ENCODE results near the gene FILIP1L. TPM values are rescaled to one million over a fixed set of nuclear protein-coding genes. Genes with fewer than 3 reads are reported as not detected.
A peak's percentile ranks its signal among the peaks of the same experiment; 100 is the strongest.

The FILIP1L gene
- total RNA-seq, 1 experiment from 2014 or later = 0.07 TPM

GRCh38 chr3:99895703-99896441 lies 218.4 kb downstream of the FILIP1L start:
- no peaks in the 10 kb centered on the region for H3K9me3 ChIP-seq (ENCODE audit: control insufficient read depth, low read depth, low read length)
- Mint-ChIP-seq H3K27me3 (ENCODE audit: low read depth) (no peaks in the 10 kb centered on the region), H3K9me3 (no peaks in the 10 kb centered on the region), H3K27ac (peak overlapping the region; percentile 76 to 93 (median 79); a peak in 5 of 7 replicates), H3K4me1 (peaks cover 15 to 20% of the 10 kb centered on the region in 2 experiments), H3K36me3 (ENCODE audit: insufficient read depth in 1 of 3, low read depth in 3 of 3) (no peaks in the 10 kb centered on the region), H3K4me3 (peak overlapping the region in 1 of 2 experiments; percentile 4; a peak in 1 of 5 replicates)
- no peak overlapping the region for H3K4me2 ChIP-seq (ENCODE audit: insufficient read depth, insufficient read length, low read length)
- no peak overlapping the region for H2BK15ac ChIP-seq (ENCODE audit: low read depth, low read length)
- no peak overlapping the region for H4K8ac ChIP-seq (replicated peaks; ENCODE audit: insufficient read length, low read depth, low read length)
- no CpG with 5 or more reads among the region's 2 CpGs for WGBS (ENCODE audit: extremely low coverage, insufficient read length, low lambda C conversion rate)
- H3K79me2 ChIP-seq (ENCODE audit: insufficient read depth, low read length) = no peaks in the 10 kb centered on the region; the same call in 1 of the 2 replicates
- no peak overlapping the region for H4K91ac ChIP-seq (ENCODE audit: insufficient read length, low read depth, low read length)
- no peak overlapping the region for H3K9ac ChIP-seq (ENCODE audit: extremely low read depth, insufficient read length, low read length)
- H3K27ac ChIP-seq (ENCODE audit: insufficient read length, low read depth, low read length) = peak overlapping the region; percentile 90
- no peak overlapping the region for H2BK20ac ChIP-seq (ENCODE audit: low read depth, low read length, poor library complexity, severe bottlenecking)
- H3K23ac ChIP-seq (ENCODE audit: insufficient read length, low read depth, low read length) = no peak overlapping the region
- peaks cover 8% of the 10 kb centered on the region; the same call in 1 of the 2 replicates for H3K4me1 ChIP-seq (ENCODE audit: insufficient read depth, low read length)
- H3K14ac ChIP-seq (ENCODE audit: insufficient read depth, low read length) = peak overlapping the region; percentile 67; the same call in 1 of the 2 replicates
- peak overlapping the region; percentile 41 for H2BK12ac ChIP-seq (ENCODE audit: insufficient read length, low read depth, low read length)
- no peak overlapping the region; the same call in 1 of the 2 replicates for H3K4ac ChIP-seq (ENCODE audit: low read depth, low read length)
- TF ChIP-seq CTCF (conservative IDR thresholded peaks at IDR 0.05) = no peak
- no peak overlapping the region for H2BK5ac ChIP-seq (ENCODE audit: insufficient read length, low read length)
- H2AFZ ChIP-seq (ENCODE audit: low read length) = no peak overlapping the region
- H3K18ac ChIP-seq (ENCODE audit: insufficient read length, low read depth, low read length) = peak overlapping the region; percentile 61
- H4K20me1 ChIP-seq (ENCODE audit: control insufficient read depth, insufficient read depth, insufficient read length) = no peaks in the 10 kb centered on the region
- H4K5ac ChIP-seq (ENCODE audit: insufficient read length, low read depth, low read length) = no peak overlapping the region
- H3K79me1 ChIP-seq (ENCODE audit: insufficient read depth, low read depth, low read length, poor library complexity, severe bottlenecking) = no peaks in the 10 kb centered on the region
- H3K27me3 ChIP-seq (ENCODE audit: insufficient read depth, low read length) = no peaks in the 10 kb centered on the region
- H3K56ac ChIP-seq (ENCODE audit: insufficient read length, low read depth, low read length) = no peak overlapping the region
- peak overlapping the region; percentile 77 for H3T11ph ChIP-seq (ENCODE audit: low read length)
- peak overlapping the region; percentile 54 for H2AK5ac ChIP-seq (ENCODE audit: insufficient read length, low read length)
- H2BK120ac ChIP-seq (ENCODE audit: low read depth, low read length, poor library complexity, severe bottlenecking) = no peak overlapping the region
- DNase-seq = no peak
- no peaks in the 10 kb centered on the region for H3K23me2 ChIP-seq (ENCODE audit: insufficient read length, low read depth, low read length, poor library complexity, severe bottlenecking)
